OCI-LY7 (cell line): ENCODE data around the gene CLASP2. TPM values are rescaled to one million over a fixed set of nuclear protein-coding genes. Genes with fewer than 3 reads are reported as not detected.
"Not testable (repeated sequence)": the region's sequence is repeated elsewhere in the genome, so short reads cannot be mapped to it uniquely, and the experiment has no call there.

Source experiments
- BruUV-seq: library from RNA; stranded (reverse); fragments of 400-500 nt; replicated peaks from 2 replicates; lab custom pipeline; 2021; lab: Mats Ljungman, UMichigan
- CTCF ChIA-PET: fragments of 300-600 bp; sonication (Branson Sonifier 250); formaldehyde crosslinking; loops from one replicate; lab custom pipeline; 2022; ENCODE audit warnings: antibody characterized with exemption; ENCODE audit not compliant: unreplicated experiment; lab: Charles Lee
- POLR2A ChIA-PET: fragments of 300-600 bp; sonication (Branson Sonifier 250); formaldehyde crosslinking; loops from one replicate; lab custom pipeline; 2022; ENCODE audit warnings: antibody characterized with exemption; lab: Charles Lee
- DNase-seq: peaks from one replicate; pipeline ENCODE4 v3.0.0-alpha.2; 2015; ENCODE audit warnings: low spot score
- H2AFZ ChIP-seq: fragments of 200-600 bp; sonication (generic), shearing (Covaris generic); 2 replicates; pipeline ENCODE4 v1.6.1; 2014; ENCODE audit warnings: mild to moderate bottlenecking, antibody characterized with exemption, low read length, moderate library complexity
- H3K27ac ChIP-seq: fragments of 200-600 bp; sonication (generic); 2 replicates; pipeline ENCODE4 v1.5.1; 2014; ENCODE audit warnings: mixed run types, low read depth, mild to moderate bottlenecking, moderate library complexity, low read length, inconsistent platforms; ENCODE audit not compliant: poor library complexity, severe bottlenecking
- H3K36me3 ChIP-seq: fragments of 200-600 bp; sonication (generic); 2 replicates; pipeline ENCODE4 v1.6.1; 2014; ENCODE audit warnings: mild to moderate bottlenecking, antibody characterized with exemption, low read length, moderate library complexity, mixed read lengths; ENCODE audit not compliant: insufficient read depth
- H3K4me1 ChIP-seq: fragments of 200-600 bp; sonication (generic); 2 replicates; pipeline ENCODE4 v1.5.1; 2014; ENCODE audit warnings: mild to moderate bottlenecking, low read length; ENCODE audit not compliant: insufficient read depth, poor library complexity, severe bottlenecking
- H3K4me2 ChIP-seq: fragments of 200-600 bp; sonication (generic); 2 replicates; pipeline ENCODE4 v1.6.1; 2014; ENCODE audit warnings: mild to moderate bottlenecking, low read length
- H3K4me3 ChIP-seq: fragments of 200-600 bp; sonication (generic); 2 replicates; pipeline ENCODE4 v1.5.1; 2014; ENCODE audit warnings: mild to moderate bottlenecking, low read depth, low read length; ENCODE audit not compliant: poor library complexity, severe bottlenecking
- H3K79me2 ChIP-seq: fragments of 200-600 bp; sonication (generic); 2 replicates; pipeline ENCODE4 v1.6.1; 2016; ENCODE audit warnings: low read depth, mild to moderate bottlenecking, low read length, moderate library complexity, mixed read lengths; ENCODE audit not compliant: insufficient read depth
- H3K9me2 ChIP-seq: fragments of 200-600 bp; sonication (generic); 2 replicates; pipeline ENCODE4 v1.6.1; 2016; ENCODE audit warnings: mild to moderate bottlenecking, low read length, mixed read lengths; ENCODE audit not compliant: insufficient read depth
- H3K9me3 ChIP-seq: fragments of 200-600 bp; sonication (generic); 2 replicates; pipeline ENCODE4 v1.6.1; 2014; ENCODE audit warnings: mild to moderate bottlenecking, mixed run types, low read length, mixed read lengths
- H4K20me1 ChIP-seq: fragments of 200-600 bp; sonication (generic); 2 replicates; pipeline ENCODE4 v1.6.1; 2014; ENCODE audit warnings: mild to moderate bottlenecking, antibody characterized with exemption, low read length, moderate library complexity, mixed read lengths; ENCODE audit not compliant: insufficient read depth
- EZH2phosphoT487 ChIP-seq: fragments of 200-600 bp; sonication (generic); IDR thresholded peaks from 2 replicates; pipeline ENCODE4 v1.6.1; 2018; ENCODE audit warnings: low read depth, borderline replicate concordance, mild to moderate bottlenecking, mixed run types, antibody characterized with exemption, low read length, moderate library complexity, mixed read lengths
- intact Hi-C: fragments of 100-400 bp; cut with micrococcal nuclease; formaldehyde crosslinking; loops from one replicate; pipeline ENCODE4 v1.10.0; 2022; ENCODE audit not compliant: unreplicated experiment
- total RNA-seq, 2 experiments: library from RNA; depleted of rRNA in 1 of 2; stranded (reverse); fragments of >200 nt in 1 of 2; shearing (Covaris generic) in 1 of 2; gene quantifications; 2 replicates each; pipeline ENCODE4 v1.2.3, GENCODE V29; 2014 to 2022
- TF ChIP-seq, protein P1 (sequence below): fragments of 200-600 bp; sonication (generic); conservative IDR thresholded peaks from 2 replicates; pipeline ENCODE4 v1.5.1; 2014; ENCODE audit warnings: mild to moderate bottlenecking, antibody characterized with exemption, low read length, moderate library complexity, mixed read lengths

CLASP2 gene
- total RNA-seq, 2 experiments from 2014 or later, result 95.5 to 99.1 TPM

DNA sequence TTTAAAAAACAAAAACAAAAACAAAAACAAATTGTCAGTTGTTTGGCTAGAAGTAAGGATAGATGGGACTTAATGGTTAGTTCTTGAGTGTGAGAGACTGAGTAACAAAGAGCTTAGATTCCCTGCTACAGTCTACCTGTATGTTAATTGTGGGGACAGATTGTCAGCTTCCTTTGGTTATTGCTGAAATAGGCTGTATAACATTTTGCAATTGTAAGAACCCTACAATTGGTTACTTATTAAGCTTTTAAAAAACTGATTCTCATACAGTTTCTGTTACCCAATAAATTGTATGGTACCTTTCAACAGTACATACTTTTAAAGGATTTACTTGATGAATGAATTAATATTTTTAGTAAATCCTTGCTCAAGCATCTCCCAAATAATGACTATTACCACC lies 35.3 kb downstream of the CLASP2 start:
- Histone ChIP-seq H3K79me2 (no peaks in the 10 kb centered on the region), H3K4me1 (no peaks in the 10 kb centered on the region), H3K4me3 (no peak overlapping the region), H3K27ac (no peak overlapping the region), H3K4me2 (no peak overlapping the region), H4K20me1 (no peaks in the 10 kb centered on the region), H3K9me2 (no peaks in the 10 kb centered on the region), H3K9me3 (peaks cover 15% of the 10 kb centered on the region; the same call in 1 of the 2 replicates), H3K36me3 (peaks cover 85% of the 10 kb centered on the region), H2AFZ (no peak overlapping the region)
- no TSS peak for BruUV-seq
- intact Hi-C loops, result no loop called here
- ChIA-PET POLR2A (interaction anchor here (0.5 to 0.8 kb wide), 2 partner anchors 13 to 65 kb away, joined by 3 read pairs; no protein-coding TSS in a partner anchor), CTCF (no interaction called here)
- TF ChIP-seq, protein P1, sequence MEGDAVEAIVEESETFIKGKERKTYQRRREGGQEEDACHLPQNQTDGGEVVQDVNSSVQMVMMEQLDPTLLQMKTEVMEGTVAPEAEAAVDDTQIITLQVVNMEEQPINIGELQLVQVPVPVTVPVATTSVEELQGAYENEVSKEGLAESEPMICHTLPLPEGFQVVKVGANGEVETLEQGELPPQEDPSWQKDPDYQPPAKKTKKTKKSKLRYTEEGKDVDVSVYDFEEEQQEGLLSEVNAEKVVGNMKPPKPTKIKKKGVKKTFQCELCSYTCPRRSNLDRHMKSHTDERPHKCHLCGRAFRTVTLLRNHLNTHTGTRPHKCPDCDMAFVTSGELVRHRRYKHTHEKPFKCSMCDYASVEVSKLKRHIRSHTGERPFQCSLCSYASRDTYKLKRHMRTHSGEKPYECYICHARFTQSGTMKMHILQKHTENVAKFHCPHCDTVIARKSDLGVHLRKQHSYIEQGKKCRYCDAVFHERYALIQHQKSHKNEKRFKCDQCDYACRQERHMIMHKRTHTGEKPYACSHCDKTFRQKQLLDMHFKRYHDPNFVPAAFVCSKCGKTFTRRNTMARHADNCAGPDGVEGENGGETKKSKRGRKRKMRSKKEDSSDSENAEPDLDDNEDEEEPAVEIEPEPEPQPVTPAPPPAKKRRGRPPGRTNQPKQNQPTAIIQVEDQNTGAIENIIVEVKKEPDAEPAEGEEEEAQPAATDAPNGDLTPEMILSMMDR, result no peak
- no peak for TF ChIP-seq EZH2phosphoT487
- DNase-seq, result no peak

DNA sequence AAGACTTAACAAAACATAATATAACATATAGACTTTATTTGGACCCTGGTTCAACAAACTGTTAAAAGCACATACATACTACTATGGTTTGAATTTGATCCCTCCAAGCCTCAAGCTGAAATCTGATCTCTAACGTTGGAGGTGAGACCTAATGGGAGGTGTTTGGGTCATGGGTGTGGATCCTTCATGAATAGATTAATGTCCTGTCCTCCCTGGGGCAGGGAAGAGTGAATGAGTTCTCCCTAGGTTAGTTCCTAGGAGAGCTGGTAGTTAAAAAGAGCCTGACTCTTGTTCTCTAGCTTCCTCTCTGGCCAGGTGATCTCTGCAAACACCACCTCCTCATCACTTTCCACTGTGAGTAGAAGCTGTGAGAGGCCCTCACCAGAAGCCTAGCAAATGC lies 36.4 kb downstream of the CLASP2 start:
- H3K9me2 ChIP-seq, result no peaks in the 10 kb centered on the region
- H3K79me2 ChIP-seq, result no peaks in the 10 kb centered on the region
- H3K36me3 ChIP-seq, result peaks cover 76% of the 10 kb centered on the region
- H3K27ac ChIP-seq, result no peak overlapping the region
- POLR2A ChIA-PET, result interaction anchor here (2.9 kb wide), 1 partner anchor 22 kb away, joined by 11 read pairs; no protein-coding TSS in a partner anchor
- DNase-seq, result no peak
- H3K4me2 ChIP-seq, result no peak overlapping the region
- peaks cover 15% of the 10 kb centered on the region; the same call in 1 of the 2 replicates for H3K9me3 ChIP-seq
- TF ChIP-seq, protein P1, result no peak
- no peak for TF ChIP-seq EZH2phosphoT487
- BruUV-seq, result no TSS peak
- H3K4me1 ChIP-seq, result no peaks in the 10 kb centered on the region
- intact Hi-C loops, result no loop called here
- no peaks in the 10 kb centered on the region for H4K20me1 ChIP-seq
- no peak overlapping the region for H2AFZ ChIP-seq
- H3K4me3 ChIP-seq, result no peak overlapping the region
- CTCF ChIA-PET, result no interaction called here

DNA sequence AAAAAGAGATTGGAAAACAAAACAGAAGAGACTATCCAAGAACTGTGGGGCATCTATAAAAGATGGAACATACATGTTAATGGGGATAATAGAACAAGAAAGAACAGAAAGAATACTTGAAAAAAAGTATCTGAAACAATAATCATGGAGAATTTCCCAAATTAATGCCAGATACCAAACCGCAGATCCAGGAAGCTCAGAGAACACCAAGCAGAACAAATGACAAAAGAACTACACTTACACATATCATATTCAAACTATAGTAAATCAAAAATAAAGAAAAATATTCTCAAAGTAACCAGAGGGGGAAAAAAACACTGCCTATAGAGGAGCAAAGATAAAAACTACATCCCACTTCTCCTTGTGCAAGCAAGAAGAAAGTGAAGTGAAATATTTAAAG lies 40.0 kb downstream of the CLASP2 start:
- no peak overlapping the region for H3K4me3 ChIP-seq
- ChIA-PET POLR2A (interaction anchor here (0.6 to 1.6 kb wide), 3 partner anchors 19 to 574 kb away, joined by 3 to 7 read pairs (median 5); no protein-coding TSS in a partner anchor), CTCF (no interaction called here)
- no peak for DNase-seq
- intact Hi-C loops, result no loop called here
- H3K9me3 ChIP-seq, result peaks cover 15% of the 10 kb centered on the region; the same call in 1 of the 2 replicates
- BruUV-seq, result no TSS peak
- H2AFZ ChIP-seq, result no peak overlapping the region
- no peaks in the 10 kb centered on the region for H3K79me2 ChIP-seq
- H3K36me3 ChIP-seq, result peaks cover 48% of the 10 kb centered on the region
- H4K20me1 ChIP-seq, result no peaks in the 10 kb centered on the region
- H3K4me1 ChIP-seq, result no peaks in the 10 kb centered on the region
- no peaks in the 10 kb centered on the region for H3K9me2 ChIP-seq
- no peak overlapping the region for H3K4me2 ChIP-seq
- H3K27ac ChIP-seq, result no peak overlapping the region
- no peak for TF ChIP-seq EZH2phosphoT487

DNA sequence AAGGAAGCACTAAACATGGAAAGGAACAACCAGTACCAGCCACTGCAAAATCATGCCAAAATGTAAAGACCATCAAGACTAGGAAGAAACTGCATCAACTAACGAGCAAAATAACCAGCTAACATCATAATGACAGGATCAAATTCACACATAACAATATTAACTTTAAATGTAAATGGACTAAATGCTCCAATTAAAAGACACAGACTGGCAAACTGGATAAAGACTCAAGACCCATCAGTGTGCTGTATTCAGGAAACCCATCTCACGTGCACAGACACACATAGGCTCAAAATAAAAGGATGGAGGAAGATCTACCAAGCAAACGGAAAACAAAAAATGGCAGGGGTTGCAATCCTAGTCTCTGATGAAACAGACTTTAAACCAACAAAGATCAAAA lies 44.6 kb downstream of the CLASP2 start:
- H3K4me1 ChIP-seq, CTCF ChIA-PET, H3K79me2 ChIP-seq, BruUV-seq, DNase-seq, H3K9me3 ChIP-seq, H3K9me2 ChIP-seq, H3K27ac ChIP-seq, H4K20me1 ChIP-seq, POLR2A ChIA-PET, intact Hi-C loops, H2AFZ ChIP-seq, H3K4me2 ChIP-seq, H3K4me3 ChIP-seq: not testable (repeated sequence)
- H3K36me3 ChIP-seq, result peaks cover 20% of the 10 kb centered on the region
